CD14-positive monocyte (primary cell): ENCODE data around the gene STX18. TPM values are rescaled to one million over a fixed set of nuclear protein-coding genes. Genes with fewer than 3 reads are reported as not detected.

Experiments used
- DNase-seq, 3 donors: peaks; one replicate each; pipeline ENCODE4 v3.0.0-alpha.2; 2011 to 2022
- H2AFZ ChIP-seq: 2 replicates; pipeline ENCODE4 v1.6.0; 2012; ENCODE audit warnings: mild to moderate bottlenecking, low read depth, low read length, inconsistent platforms; ENCODE audit not compliant: insufficient read depth, poor library complexity, severe bottlenecking
- H3K27ac ChIP-seq, 2 donors: 1 replicate in 1 of 2; 2 replicates in 1 of 2; pipeline ENCODE4 v1.5.1; 2012 to 2013; ENCODE audit warnings: low read length in 2 of 2, control low read depth in 1 of 2, inconsistent platforms in 1 of 2, low read depth in 1 of 2, mild to moderate bottlenecking in 1 of 2
- H3K27me3 ChIP-seq, 2 donors: one replicate each; pipeline versions ENCODE4 v1.6.0 to v1.6.1; 2011 to 2013; ENCODE audit warnings: low read length in 2 of 2; ENCODE audit not compliant: control insufficient read depth in 2 of 2, insufficient read depth in 2 of 2
- H3K36me3 ChIP-seq, 2 donors: replicated peaks in 1 of 2; 1 replicate in 1 of 2; 2 replicates in 1 of 2; pipeline versions ENCODE4 v1.5.1 to v1.6.1; 2012 to 2013; ENCODE audit warnings: low read length in 2 of 2, control low read depth in 1 of 2, inconsistent platforms in 1 of 2, mild to moderate bottlenecking in 1 of 2; ENCODE audit not compliant: insufficient read depth in 2 of 2, control insufficient read depth in 1 of 2
- H3K4me1 ChIP-seq, 2 donors: 1 replicate in 1 of 2; 2 replicates in 1 of 2; pipeline versions ENCODE4 v1.5.1 to v1.6.1; 2012 to 2013; ENCODE audit warnings: low read length in 2 of 2, control low read depth in 1 of 2, inconsistent platforms in 1 of 2, mild to moderate bottlenecking in 1 of 2, moderate library complexity in 1 of 2; ENCODE audit not compliant: insufficient read depth in 2 of 2, control insufficient read depth in 1 of 2
- H3K4me2 ChIP-seq: replicated peaks from 2 replicates; pipeline ENCODE3; 2012; ENCODE audit warnings: low read length, moderate library complexity, mild to moderate bottlenecking; ENCODE audit not compliant: poor library complexity, severe bottlenecking; ENCODE audit errors: extremely low read depth
- H3K4me3 ChIP-seq, 3 experiments: fragments of 200-600 bp in 1 of 3; sonication (generic) in 1 of 3; replicated peaks in 1 of 3; 1 replicate in 2 of 3; 2 replicates in 1 of 3; pipeline ENCODE4 v1.5.1; 2011 to 2013; ENCODE audit warnings: low read length in 3 of 3, mild to moderate bottlenecking in 3 of 3, control low read depth in 2 of 3, low read depth in 2 of 3, inconsistent platforms in 1 of 3, moderate library complexity in 1 of 3
- H3K79me2 ChIP-seq: 2 replicates; pipeline ENCODE4 v1.6.0; 2012; ENCODE audit warnings: mild to moderate bottlenecking, control low read depth, inconsistent platforms, low read length, moderate library complexity; ENCODE audit not compliant: insufficient read depth
- H3K9ac ChIP-seq: 2 replicates; pipeline ENCODE4 v1.6.0; 2017; ENCODE audit warnings: low read length, mild to moderate bottlenecking; ENCODE audit not compliant: insufficient read depth, poor library complexity, severe bottlenecking
- H3K9me3 ChIP-seq, 2 donors: replicated peaks in 1 of 2; 1 replicate in 1 of 2; 2 replicates in 1 of 2; pipeline versions ENCODE4 v1.5.1 to v1.6.1; 2012 to 2013; ENCODE audit warnings: low read length in 2 of 2, control low read depth in 1 of 2; ENCODE audit not compliant: control insufficient read depth in 1 of 2, insufficient read depth in 1 of 2
- H4K20me1 ChIP-seq: 2 replicates; pipeline ENCODE4 v1.6.0; 2012; ENCODE audit warnings: mild to moderate bottlenecking, low read length, control low read depth, moderate library complexity; ENCODE audit not compliant: insufficient read depth
- H3K27ac Mint-ChIP-seq, 7 donors: one replicate each; pipeline ENCODE4 v1.8.0; 2020; ENCODE audit warnings: mild to moderate bottlenecking in 7 of 7, mixed read lengths in 7 of 7, moderate library complexity in 6 of 7, inconsistent platforms in 2 of 7
- H3K27me3 Mint-ChIP-seq, 3 donors: one replicate each; pipeline ENCODE4 v1.8.0; 2021 to 2022; ENCODE audit warnings: low read depth in 3 of 3, mild to moderate bottlenecking in 3 of 3, mixed read lengths in 3 of 3, moderate library complexity in 3 of 3, inconsistent platforms in 1 of 3
- H3K36me3 Mint-ChIP-seq, 2 donors: one replicate each; pipeline ENCODE4 v1.8.0; 2020; ENCODE audit warnings: mixed read lengths in 2 of 2, inconsistent platforms in 1 of 2, mild to moderate bottlenecking in 1 of 2
- H3K4me1 Mint-ChIP-seq: one replicate; pipeline ENCODE4 v1.8.0; 2020; ENCODE audit warnings: mild to moderate bottlenecking, mixed read lengths
- H3K4me3 Mint-ChIP-seq, 2 donors: one replicate each; pipeline ENCODE4 v1.8.0; 2020; ENCODE audit warnings: mild to moderate bottlenecking in 2 of 2, mixed read lengths in 2 of 2, moderate library complexity in 1 of 2
- H3K9me3 Mint-ChIP-seq, 7 donors: one replicate each; pipeline ENCODE4 v1.8.0; 2020 to 2022; ENCODE audit warnings: mixed read lengths in 7 of 7, mild to moderate bottlenecking in 6 of 7, moderate library complexity in 6 of 7, inconsistent platforms in 2 of 7
- CTCF ChIP-seq: fragments of 200-600 bp; IDR thresholded peaks from one replicate; pipeline ENCODE4 v1.8.0; 2022; ENCODE audit warnings: antibody characterized with exemption, mild to moderate bottlenecking
- WGBS: methylation state at CpG from one replicate; pipeline ENCODE4 v1.1.5; 2013; ENCODE audit warnings: missing lambda C conversion rate; ENCODE audit not compliant: insufficient coverage; 5-methylcytosine and 5-hydroxymethylcytosine counted together
- intact Hi-C, 2 donors: fragments of 100-400 bp; cut with micrococcal nuclease; formaldehyde crosslinking; loops; one replicate each; pipeline versions ENCODE4 v1.15.0 to v1.15.1; 2023
- polyA plus RNA-seq, 3 donors: library from polyadenylated mRNA; depleted of rRNA in 1 of 3; unstranded in 2 of 3; stranded (reverse) in 1 of 3; fragments of 300-500 nt in 2 of 3; fragments of >200 nt in 1 of 3; fragmentation: Illumina TruSeq in 2 of 3; gene quantifications; 1 replicate in 2 of 3; 2 replicates in 1 of 3; pipeline ENCODE4 v1.2.3, GENCODE V29; 2012 to 2021

Gene STX18
- polyA plus RNA-seq, 3 donors: 19.0 to 24.1 (median 19.6) TPM

GRCh38 chr4:4533461-4534169, 8.2 kb downstream of the STX18 start:
- Mint-ChIP-seq H3K4me3 (no peak overlapping the region), H3K27me3 (peaks cover 0 to 1% (median 0%) of the 10 kb centered on the region in 3 donors), H3K27ac (no peak overlapping the region), H3K36me3 (peaks cover 21 to 39% of the 10 kb centered on the region in 2 donors), H3K4me1 (peaks cover 16% of the 10 kb centered on the region), H3K9me3 (no peaks in the 10 kb centered on the region)
- Histone ChIP-seq H3K36me3 (peaks cover 3 to 37% of the 10 kb centered on the region in 2 donors), H3K9me3 (no peaks in the 10 kb centered on the region), H3K27me3 (no peaks in the 10 kb centered on the region), H3K9ac (no peak overlapping the region), H2AFZ (no peak overlapping the region), H3K27ac (no peak overlapping the region), H3K79me2 (peaks cover 95% of the 10 kb centered on the region), H3K4me1 (no peaks in the 10 kb centered on the region), H4K20me1 (peaks cover 93% of the 10 kb centered on the region), H3K4me3 (no peak overlapping the region), H3K4me2 (no peak overlapping the region)
- 83% methylated on average over 6 of the region's 8 CpGs for WGBS
- intact Hi-C loops: no loop called here
- no peak for TF ChIP-seq CTCF
- DNase-seq: no peak

GRCh38 chr4:4532371-4533154, 9.3 kb downstream of the STX18 start:
- Mint-ChIP-seq H3K4me1 (peaks cover 16% of the 10 kb centered on the region), H3K27ac (no peak overlapping the region), H3K9me3 (no peaks in the 10 kb centered on the region), H3K36me3 (peaks cover 27 to 48% of the 10 kb centered on the region in 2 donors), H3K27me3 (peaks cover 0 to 1% (median 0%) of the 10 kb centered on the region in 3 donors), H3K4me3 (no peak overlapping the region)
- H4K20me1 ChIP-seq: peaks cover 90% of the 10 kb centered on the region
- H3K9ac ChIP-seq: no peak overlapping the region
- no peaks in the 10 kb centered on the region for H3K27me3 ChIP-seq
- no peaks in the 10 kb centered on the region for H3K9me3 ChIP-seq
- peaks cover 93% of the 10 kb centered on the region for H3K79me2 ChIP-seq
- H2AFZ ChIP-seq: no peak overlapping the region
- intact Hi-C loops: no loop called here
- no peak overlapping the region for H3K4me2 ChIP-seq
- H3K4me3 ChIP-seq: no peak overlapping the region
- H3K27ac ChIP-seq: no peak overlapping the region
- H3K36me3 ChIP-seq: peaks cover 3 to 43% of the 10 kb centered on the region in 2 donors
- no CpG with 5 or more reads among the region's 3 CpGs for WGBS
- no peak for DNase-seq
- H3K4me1 ChIP-seq: no peaks in the 10 kb centered on the region
- no peak for TF ChIP-seq CTCF
